K562 (cell line): ENCODE data around the gene PTGES3. TPM values are rescaled to one million over a fixed set of nuclear protein-coding genes. Genes with fewer than 3 reads are reported as not detected.

ENCODE experiments used
- BRD4 ChIP-seq: fragments of 200-600 bp; sonication (generic); IDR thresholded peaks from 2 replicates; pipeline ENCODE4 v1.6.1; 2017; ENCODE audit warnings: inconsistent platforms
- CBX8 ChIP-seq: fragments of 200-600 bp; sonication (generic); IDR thresholded peaks from 2 replicates; pipeline ENCODE4 v1.6.1; 2012; ENCODE audit warnings: borderline replicate concordance, mixed run types, low read depth, mild to moderate bottlenecking, moderate library complexity, mixed read lengths, low read length, control low read depth, inconsistent platforms; ENCODE audit not compliant: poor library complexity, severe bottlenecking; ENCODE audit errors: extremely low read depth
- DMBX1 ChIP-seq: fragments of 250-450 bp; sonication (Bioruptor Pico); IDR thresholded peaks from 2 replicates; pipeline ENCODE4 v1.8.0; 2022; ENCODE audit warnings: inconsistent platforms, mild to moderate bottlenecking, moderate library complexity, borderline replicate concordance
- E2F3 ChIP-seq: fragments of 250-450 bp; sonication (Bioruptor Pico); IDR thresholded peaks from 2 replicates; pipeline ENCODE4 v1.4.0; 2020; ENCODE audit warnings: mild to moderate bottlenecking
- FOXA1 ChIP-seq: fragments of 450-650 bp; IDR thresholded peaks from 2 replicates; pipeline ENCODE4 v1.6.1; 2016; ENCODE audit warnings: mild to moderate bottlenecking, borderline replicate concordance
- HDAC2 ChIP-seq: fragments of 450-650 bp; IDR thresholded peaks from 2 replicates; pipeline ENCODE4 v1.6.1; 2016; ENCODE audit warnings: mild to moderate bottlenecking
- KLF10 ChIP-seq: fragments of 250-450 bp; sonication (Bioruptor Pico); IDR thresholded peaks from 2 replicates; pipeline ENCODE4 v1.6.1; 2021; ENCODE audit warnings: matching md5 sums
- MYNN ChIP-seq, 2 experiments: sonication (generic); formaldehyde crosslinking in 1 of 2; IDR thresholded peaks; 2 replicates each; pipeline versions ENCODE4 v1.5.0 to v1.6.1; 2016 to 2020; ENCODE audit warnings: antibody characterized with exemption in 1 of 2, missing genetic modification reagents in 1 of 2
- NBN ChIP-seq: fragments of 450-650 bp; IDR thresholded peaks from 2 replicates; pipeline ENCODE4 v1.6.1; 2016; ENCODE audit warnings: low read depth, mild to moderate bottlenecking
- NCOA2 ChIP-seq, 2 experiments: fragments of 450-650 bp; IDR thresholded peaks; 2 replicates each; pipeline ENCODE4 v1.6.1; 2018; ENCODE audit warnings: mild to moderate bottlenecking in 2 of 2, moderate library complexity in 1 of 2; ENCODE audit not compliant: partially characterized antibody in 2 of 2
- POLR2H ChIP-seq: IDR thresholded peaks from 2 replicates; pipeline ENCODE4 v1.6.1; 2016; ENCODE audit warnings: missing genetic modification characterization, low read depth, mild to moderate bottlenecking, control low read depth, missing compliant biosample characterization, moderate library complexity
- POLR3A ChIP-seq: IDR thresholded peaks from 2 replicates; pipeline ENCODE4 v1.6.1; 2011; ENCODE audit warnings: borderline replicate concordance, mild to moderate bottlenecking, moderate library complexity; ENCODE audit not compliant: insufficient read length, insufficient read depth; ENCODE audit errors: extremely low read depth
- RNF2 ChIP-seq: sonication (generic); IDR thresholded peaks from 2 replicates; pipeline ENCODE4 v1.6.1; 2016
- SMARCA5 ChIP-seq: fragments of 450-650 bp; IDR thresholded peaks from 2 replicates; pipeline ENCODE4 v1.6.1; 2016
- SREBF2 ChIP-seq: sonication (generic); formaldehyde crosslinking; IDR thresholded peaks from 2 replicates; pipeline ENCODE4 v1.4.0; 2020; ENCODE audit warnings: mild to moderate bottlenecking, missing genetic modification reagents
- SRSF7 ChIP-seq: fragments of 200-400 bp; formaldehyde crosslinking; optimal IDR thresholded peaks from 2 replicates; pipeline ENCODE3; 2017; ENCODE audit warnings: mild to moderate bottlenecking, low read depth, low read length
- TEAD4 ChIP-seq, 2 experiments: sonication (generic) in 1 of 2; formaldehyde crosslinking in 1 of 2; IDR thresholded peaks; 2 replicates each; pipeline versions ENCODE4 v1.6.1 to v1.8.0; 2012 to 2022; ENCODE audit warnings: borderline replicate concordance in 1 of 2, inconsistent platforms in 1 of 2, low read length in 1 of 2, mild to moderate bottlenecking in 1 of 2, missing genetic modification reagents in 1 of 2
- ZBTB7A ChIP-seq: IDR thresholded peaks from 2 replicates; pipeline ENCODE4 v1.6.1; 2011; ENCODE audit warnings: low read depth, mild to moderate bottlenecking, low read length, moderate library complexity, borderline replicate concordance; ENCODE audit not compliant: control insufficient read depth
- ZNF232 ChIP-seq: sonication (generic); formaldehyde crosslinking; IDR thresholded peaks from 2 replicates; pipeline ENCODE4 v1.8.0; 2022; ENCODE audit warnings: mild to moderate bottlenecking, missing genetic modification reagents
- ZNF282 ChIP-seq: sonication (generic); formaldehyde crosslinking; IDR thresholded peaks from 2 replicates; pipeline ENCODE4 v1.8.1; 2023; ENCODE audit warnings: missing genetic modification reagents
- ZNF75A ChIP-seq: fragments of 450-650 bp; formaldehyde crosslinking; IDR thresholded peaks from 2 replicates; pipeline ENCODE4 v1.4.0; 2020; ENCODE audit warnings: mild to moderate bottlenecking
- polyA plus RNA-seq, 8 experiments: library from polyadenylated mRNA; depleted of rRNA in 4 of 8; stranded (reverse) in 5 of 8; unstranded in 3 of 8; fragments of >200 nt; fragmentation: Nextera tagmentation in 2 of 8; fragmentation: Illumina TruSeq in 1 of 8; extraction: Ambion mirVana in 2 of 8; extraction: Trizol in 1 of 8; gene quantifications; 2 replicates each; pipeline versions ENCODE4 v1.2.1 to v1.2.3, GENCODE V29; 2011 to 2014; ENCODE audit warnings: inconsistent platforms in 1 of 8, missing spikeins in 1 of 8
- total RNA-seq, 7 experiments: library from RNA; depleted of rRNA in 6 of 7; stranded (reverse); fragments of >200 nt in 6 of 7; fragmentation: Illumina TruSeq in 2 of 7; extraction: Trizol in 2 of 7; gene quantifications; 2 replicates each; pipeline versions ENCODE4 v1.2.1 to v1.2.3, GENCODE V29; 2011 to 2021; ENCODE audit warnings: low replicate concordance in 1 of 7
- TF ChIP-seq, protein P1 (sequence below): fragments of 250-450 bp; sonication (Bioruptor Pico); IDR thresholded peaks from 2 replicates; pipeline ENCODE4 v1.8.0; 2022; ENCODE audit warnings: inconsistent platforms
- TF ChIP-seq, protein P2 (sequence below): fragments of 450-650 bp; formaldehyde crosslinking; IDR thresholded peaks from 2 replicates; pipeline ENCODE4 v1.4.0; 2020; ENCODE audit warnings: mild to moderate bottlenecking, mixed read lengths
- TF ChIP-seq, protein P3 (sequence below): sonication (generic); formaldehyde crosslinking; IDR thresholded peaks from 2 replicates; pipeline ENCODE4 v1.8.0; 2023; ENCODE audit warnings: mild to moderate bottlenecking, missing genetic modification reagents

PTGES3 gene
- total and polyA plus RNA-seq, 9 of the 15 experiments (the other 6 are each of a cell fraction or from before 2014, with no cell fraction given), result 163 to 501 (median 213) TPM

DNA sequence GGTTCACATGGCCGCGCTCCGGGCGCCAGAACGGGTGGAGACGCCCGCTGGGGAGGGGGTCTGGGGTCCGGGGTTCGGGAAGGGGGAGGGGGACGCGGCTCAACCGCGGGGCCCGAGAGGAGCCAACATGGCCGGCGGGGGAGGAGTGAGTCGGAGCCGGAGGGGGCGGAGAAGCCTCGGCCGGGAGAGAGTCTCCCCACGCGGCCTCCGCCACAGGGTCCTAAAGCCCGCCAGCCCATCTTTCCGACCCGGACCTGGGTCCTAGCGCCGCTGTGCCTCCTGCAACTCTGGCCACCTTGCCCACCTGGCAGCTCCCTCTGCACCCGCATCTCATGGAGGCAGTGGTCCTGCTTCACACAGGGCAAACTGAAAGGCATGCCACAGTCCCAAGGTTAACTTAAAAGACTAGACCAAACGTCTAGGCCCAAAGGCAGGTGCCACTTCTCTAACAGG, 57.9 kb downstream of the PTGES3 start, which contains the start of gene BAZ2A (continued):
- peak; percentile 83; the same call in 1 of the 2 replicates for TF ChIP-seq MYNN (IDR thresholded peaks at IDR 0.05)
- TF ChIP-seq MYNN (CRISPR knock-in tag; IDR thresholded peaks at IDR 0.05), result no peak
- peak; percentile 74 for TF ChIP-seq NBN
- TF ChIP-seq NCOA2 (IDR thresholded peaks at IDR 0.05; ENCODE audit: partially characterized antibody in 2 of 2), result no peak
- TF ChIP-seq, protein P1, sequence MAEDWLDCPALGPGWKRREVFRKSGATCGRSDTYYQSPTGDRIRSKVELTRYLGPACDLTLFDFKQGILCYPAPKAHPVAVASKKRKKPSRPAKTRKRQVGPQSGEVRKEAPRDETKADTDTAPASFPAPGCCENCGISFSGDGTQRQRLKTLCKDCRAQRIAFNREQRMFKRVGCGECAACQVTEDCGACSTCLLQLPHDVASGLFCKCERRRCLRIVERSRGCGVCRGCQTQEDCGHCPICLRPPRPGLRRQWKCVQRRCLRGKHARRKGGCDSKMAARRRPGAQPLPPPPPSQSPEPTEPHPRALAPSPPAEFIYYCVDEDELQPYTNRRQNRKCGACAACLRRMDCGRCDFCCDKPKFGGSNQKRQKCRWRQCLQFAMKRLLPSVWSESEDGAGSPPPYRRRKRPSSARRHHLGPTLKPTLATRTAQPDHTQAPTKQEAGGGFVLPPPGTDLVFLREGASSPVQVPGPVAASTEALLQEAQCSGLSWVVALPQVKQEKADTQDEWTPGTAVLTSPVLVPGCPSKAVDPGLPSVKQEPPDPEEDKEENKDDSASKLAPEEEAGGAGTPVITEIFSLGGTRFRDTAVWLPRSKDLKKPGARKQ (CRISPR knock-in tag), result no peak
- no peak for TF ChIP-seq ZNF232 (CRISPR knock-in tag)
- TF ChIP-seq SMARCA5, result no peak
- TF ChIP-seq TEAD4 (IDR thresholded peaks at IDR 0.05; ENCODE audit: low read length), result peak; percentile 23
- no peak for TF ChIP-seq TEAD4 (CRISPR knock-in tag; IDR thresholded peaks at IDR 0.05; ENCODE audit: borderline replicate concordance)
- TF ChIP-seq CBX8, result no peak
- TF ChIP-seq E2F3 (CRISPR knock-in tag), result no peak
- peak; percentile 53; the same call in 1 of the 2 replicates for TF ChIP-seq ZBTB7A
- TF ChIP-seq SRSF7, result no peak
- TF ChIP-seq SREBF2 (CRISPR knock-in tag), result no peak
- no peak for TF ChIP-seq KLF10
- no peak for TF ChIP-seq ZNF282 (CRISPR knock-in tag)
- TF ChIP-seq RNF2, result peak; percentile 93
- no peak for TF ChIP-seq POLR3A
- TF ChIP-seq, protein P2, sequence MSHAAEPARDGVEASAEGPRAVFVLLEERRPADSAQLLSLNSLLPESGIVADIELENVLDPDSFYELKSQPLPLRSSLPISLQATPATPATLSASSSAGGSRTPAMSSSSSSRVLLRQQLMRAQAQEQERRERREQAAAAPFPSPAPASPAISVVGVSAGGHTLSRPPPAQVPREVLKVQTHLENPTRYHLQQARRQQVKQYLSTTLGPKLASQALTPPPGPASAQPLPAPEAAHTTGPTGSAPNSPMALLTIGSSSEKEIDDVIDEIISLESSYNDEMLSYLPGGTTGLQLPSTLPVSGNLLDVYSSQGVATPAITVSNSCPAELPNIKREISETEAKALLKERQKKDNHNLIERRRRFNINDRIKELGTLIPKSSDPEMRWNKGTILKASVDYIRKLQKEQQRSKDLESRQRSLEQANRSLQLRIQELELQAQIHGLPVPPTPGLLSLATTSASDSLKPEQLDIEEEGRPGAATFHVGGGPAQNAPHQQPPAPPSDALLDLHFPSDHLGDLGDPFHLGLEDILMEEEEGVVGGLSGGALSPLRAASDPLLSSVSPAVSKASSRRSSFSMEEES (CRISPR knock-in tag), result no peak
- no peak for TF ChIP-seq ZNF75A (CRISPR knock-in tag)
- TF ChIP-seq POLR2H, result no peak
- TF ChIP-seq FOXA1, result no peak
- TF ChIP-seq, protein P3, sequence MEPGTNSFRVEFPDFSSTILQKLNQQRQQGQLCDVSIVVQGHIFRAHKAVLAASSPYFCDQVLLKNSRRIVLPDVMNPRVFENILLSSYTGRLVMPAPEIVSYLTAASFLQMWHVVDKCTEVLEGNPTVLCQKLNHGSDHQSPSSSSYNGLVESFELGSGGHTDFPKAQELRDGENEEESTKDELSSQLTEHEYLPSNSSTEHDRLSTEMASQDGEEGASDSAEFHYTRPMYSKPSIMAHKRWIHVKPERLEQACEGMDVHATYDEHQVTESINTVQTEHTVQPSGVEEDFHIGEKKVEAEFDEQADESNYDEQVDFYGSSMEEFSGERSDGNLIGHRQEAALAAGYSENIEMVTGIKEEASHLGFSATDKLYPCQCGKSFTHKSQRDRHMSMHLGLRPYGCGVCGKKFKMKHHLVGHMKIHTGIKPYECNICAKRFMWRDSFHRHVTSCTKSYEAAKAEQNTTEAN, result no peak
- no peak for TF ChIP-seq BRD4
- peak; percentile 37; the same call in 1 of the 2 replicates for TF ChIP-seq HDAC2
- peak; percentile 44; the same call in 1 of the 2 replicates for TF ChIP-seq DMBX1 (CRISPR knock-in tag)
